C4-2B (cell line): ENCODE measurements around the gene NMNAT1.

ENCODE experiments used
- H3K27ac ChIP-seq: fragments of 450-650 bp; 2 replicates; pipeline ENCODE4 v1.5.1; 2017
- CTCF ChIP-seq: fragments of 450-650 bp; conservative IDR thresholded peaks from 2 replicates; pipeline ENCODE4 v1.5.1; 2017; ENCODE audit warnings: mild to moderate bottlenecking
- ZFX ChIP-seq: fragments of 450-650 bp; IDR thresholded peaks from 2 replicates; pipeline ENCODE4 v1.6.1; 2017

The NMNAT1 gene

GRCh38 chr1:9904596-9904995 lies 38.7 kb upstream of the NMNAT1 start:
- no peak overlapping the region for H3K27ac ChIP-seq
- TF ChIP-seq CTCF (no peak), ZFX (no peak)

GRCh38 chr1:9905010-9905409 lies 38.3 kb upstream of the NMNAT1 start:
- H3K27ac ChIP-seq, result no peak overlapping the region
- TF ChIP-seq CTCF, result no peak
- no peak for TF ChIP-seq ZFX

GRCh38 chr1:9906466-9906865 lies 36.8 kb upstream of the NMNAT1 start:
- no peak overlapping the region for H3K27ac ChIP-seq
- TF ChIP-seq ZFX, result no peak
- no peak for TF ChIP-seq CTCF

- no peak for TF ChIP-seq ZFX
- TF ChIP-seq CTCF, result no peak
- H3K27ac ChIP-seq, result no peak overlapping the region
Measured at GRCh38 chr1:9907441-9907840, 35.8 kb upstream of the NMNAT1 start.

- TF ChIP-seq CTCF, result no peak
- H3K27ac ChIP-seq, result peak overlapping the region; percentile 89
Measured at GRCh38 chr1:9908871-9909233, 34.4 kb upstream of the NMNAT1 start.

- TF ChIP-seq CTCF (no peak), ZFX (peak; percentile 91)
- peak overlapping the region; percentile 89 for H3K27ac ChIP-seq
Measured at GRCh38 chr1:9909234-9910046, 33.8 kb upstream of the NMNAT1 start.

- no peak; the same call in 1 of the 2 replicates for TF ChIP-seq CTCF
- peak; percentile 24 for TF ChIP-seq ZFX
- peak within 1 kb of the TSS; percentile 89 for H3K27ac ChIP-seq
Measured at GRCh38 chr1:9910076-9910422, 33.2 kb upstream of the NMNAT1 start, which contains the start of gene CTNNBIP1. Gene CTNNBIP1 (minus strand): TSS chr1:9910269. CDS start chr1:9872064, 38,205 bp downstream.
